Measurements from ENCODE around the gene FAM184B. TPM values are rescaled to one million over a fixed set of nuclear protein-coding genes. Genes with fewer than 3 reads are reported as not detected.

The FAM184B gene
- total RNA-seq, 4 donors from 2014 or later, result not detected

GRCh38 chr4:17778431-17778830 is 3.0 kb downstream of the FAM184B start:
- DNase-seq (ENCODE audit: low spot score in 2 of 2), result no peak
- Histone ChIP-seq H3K9me3 (no peaks in the 10 kb centered on the region), H3K27ac (no peak overlapping the region), H3K4me3 (no peak overlapping the region), H3K27me3 (peaks cover 0 to 31% of the 10 kb centered on the region in 2 donors), H3K4me1 (peaks cover 0 to 17% (median 13%) of the 10 kb centered on the region in 4 donors), H3K36me3 (no peaks in the 10 kb centered on the region)
- no peak for TF ChIP-seq CTCF (IDR thresholded peaks at IDR 0.05)
- no peak for TF ChIP-seq POLR2A (IDR thresholded peaks at IDR 0.05)
- 82 to 97% methylated on average over 3 of the region's 3 CpGs for WGBS, 2 donors

GRCh38 chr4:17773135-17773698 is 8.2 kb downstream of the FAM184B start:
- 75 to 80% methylated on average over 10 of the region's 10 CpGs for WGBS, 2 donors
- Histone ChIP-seq H3K4me1 (no peaks in the 10 kb centered on the region), H3K36me3 (no peaks in the 10 kb centered on the region), H3K27ac (no peak overlapping the region), H3K4me3 (no peak overlapping the region), H3K27me3 (no peaks in the 10 kb centered on the region), H3K9me3 (no peaks in the 10 kb centered on the region)
- DNase-seq (ENCODE audit: low spot score in 2 of 2), result no peak
- no peak for TF ChIP-seq CTCF (IDR thresholded peaks at IDR 0.05)
- TF ChIP-seq POLR2A (IDR thresholded peaks at IDR 0.05), result no peak
- TF ChIP-seq EP300 (IDR thresholded peaks at IDR 0.05), result no peak

- Histone ChIP-seq H3K4me1 (no peaks in the 10 kb centered on the region), H3K4me3 (no peak overlapping the region), H3K27me3 (no peaks in the 10 kb centered on the region), H3K27ac (no peak overlapping the region), H3K36me3 (no peaks in the 10 kb centered on the region), H3K9me3 (peaks cover 0 to 8% (median 0%) of the 10 kb centered on the region in 4 donors)
- TF ChIP-seq POLR2A (IDR thresholded peaks at IDR 0.05) (no peak), EP300 (IDR thresholded peaks at IDR 0.05) (no peak), CTCF (IDR thresholded peaks at IDR 0.05) (no peak)
- DNase-seq (ENCODE audit: low spot score in 2 of 2), result no peak
- 68 to 73% methylated on average over 8 of the region's 8 CpGs for WGBS, 2 donors
Measured at GRCh38 chr4:17771284-17771908, 10.0 kb downstream of the FAM184B start.

GRCh38 chr4:17770845-17771244 is 10.6 kb downstream of the FAM184B start:
- H3K9me3 ChIP-seq, result peaks cover 0 to 8% (median 0%) of the 10 kb centered on the region in 4 donors
- no peaks in the 10 kb centered on the region for H3K4me1 ChIP-seq
- TF ChIP-seq POLR2A (IDR thresholded peaks at IDR 0.05), result no peak
- no peak for TF ChIP-seq CTCF (IDR thresholded peaks at IDR 0.05)
- TF ChIP-seq EP300 (IDR thresholded peaks at IDR 0.05), result no peak
- H3K27ac ChIP-seq, result no peak overlapping the region
- DNase-seq (ENCODE audit: low spot score in 2 of 2), result no peak
- 74 to 75% methylated on average over 4 of the region's 4 CpGs for WGBS, 2 donors
- H3K36me3 ChIP-seq, result no peaks in the 10 kb centered on the region
- no peak overlapping the region for H3K4me3 ChIP-seq
- no peaks in the 10 kb centered on the region for H3K27me3 ChIP-seq

GRCh38 chr4:17769406-17770174 is 11.8 kb downstream of the FAM184B start:
- TF ChIP-seq POLR2A (IDR thresholded peaks at IDR 0.05), result no peak
- TF ChIP-seq EP300 (IDR thresholded peaks at IDR 0.05), result no peak
- TF ChIP-seq CTCF (IDR thresholded peaks at IDR 0.05), result no peak
- WGBS, 2 donors, result 71 to 80% methylated on average over 8 of the region's 8 CpGs
- Histone ChIP-seq H3K36me3 (no peaks in the 10 kb centered on the region), H3K27me3 (no peaks in the 10 kb centered on the region), H3K9me3 (peaks cover 0 to 8% (median 0%) of the 10 kb centered on the region in 4 donors), H3K4me1 (no peaks in the 10 kb centered on the region), H3K4me3 (no peak overlapping the region), H3K27ac (no peak overlapping the region)
- DNase-seq (ENCODE audit: low spot score in 2 of 2), result no peak
